Measurements from ENCODE around the gene ERLEC1.

ERLEC1 gene

DNA sequence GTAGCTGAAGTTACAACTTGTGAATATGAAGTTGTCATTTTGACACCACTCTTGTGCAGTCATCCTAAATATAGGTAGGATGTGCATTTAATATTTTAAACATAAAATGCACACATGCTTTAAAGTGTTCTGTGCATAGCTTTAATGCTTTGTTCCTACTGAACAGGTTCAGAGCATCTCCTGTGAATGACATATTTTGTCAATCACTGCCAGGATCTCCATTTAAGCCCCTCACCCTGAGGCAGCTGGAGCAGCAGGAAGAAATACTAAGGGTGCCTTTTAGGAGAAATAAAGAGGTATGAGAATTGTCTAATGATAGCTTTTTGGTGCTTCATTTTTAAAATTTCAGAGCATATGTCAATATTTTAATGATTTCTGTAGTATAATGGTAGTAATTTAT, 14.7 kb downstream of the ERLEC1 start:
- DNase-seq: no peak
- TF ChIP-seq GATA1 (IDR thresholded peaks at IDR 0.05; ENCODE audit: low read depth, low read length) (no peak), POLR2A (IDR thresholded peaks at IDR 0.05; ENCODE audit: low read length) (no peak)

GRCh38 chr2:53802617-53803151, 15.8 kb downstream of the ERLEC1 start:
- TF ChIP-seq POLR2A (IDR thresholded peaks at IDR 0.05; ENCODE audit: low read length): no peak
- no peak for TF ChIP-seq GATA1 (IDR thresholded peaks at IDR 0.05; ENCODE audit: low read depth, low read length)
- DNase-seq: no peak

GRCh38 chr2:53811601-53812000, 24.8 kb downstream of the ERLEC1 start:
- DNase-seq: no peak
- no peak for TF ChIP-seq GATA1 (IDR thresholded peaks at IDR 0.05; ENCODE audit: low read depth, low read length)
- no peak for TF ChIP-seq POLR2A (IDR thresholded peaks at IDR 0.05; ENCODE audit: low read length)

DNA sequence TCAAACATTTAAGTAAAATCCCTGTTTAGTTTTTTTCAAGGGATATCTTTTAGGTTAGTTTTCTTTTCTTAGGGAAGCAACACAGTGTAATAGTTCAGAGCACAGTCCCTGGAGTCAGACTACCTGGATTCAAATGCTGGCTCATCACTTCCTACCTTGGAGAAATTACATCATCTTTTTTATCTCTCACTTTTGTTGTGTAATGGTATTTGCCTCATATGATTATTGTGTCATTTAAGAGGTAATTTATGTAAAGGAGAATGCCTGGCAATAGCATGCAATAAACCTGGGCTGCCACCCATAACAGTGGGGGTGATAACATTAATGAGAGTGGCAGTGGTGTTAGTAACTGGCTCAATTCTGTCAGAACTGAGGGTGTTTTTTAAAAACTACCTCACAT, 26.3 kb downstream of the ERLEC1 start:
- no peak for TF ChIP-seq POLR2A (IDR thresholded peaks at IDR 0.05; ENCODE audit: low read length)
- TF ChIP-seq GATA1 (IDR thresholded peaks at IDR 0.05; ENCODE audit: low read depth, low read length): no peak
- DNase-seq: peak in 1 of 2 experiments; percentile 10

DNA sequence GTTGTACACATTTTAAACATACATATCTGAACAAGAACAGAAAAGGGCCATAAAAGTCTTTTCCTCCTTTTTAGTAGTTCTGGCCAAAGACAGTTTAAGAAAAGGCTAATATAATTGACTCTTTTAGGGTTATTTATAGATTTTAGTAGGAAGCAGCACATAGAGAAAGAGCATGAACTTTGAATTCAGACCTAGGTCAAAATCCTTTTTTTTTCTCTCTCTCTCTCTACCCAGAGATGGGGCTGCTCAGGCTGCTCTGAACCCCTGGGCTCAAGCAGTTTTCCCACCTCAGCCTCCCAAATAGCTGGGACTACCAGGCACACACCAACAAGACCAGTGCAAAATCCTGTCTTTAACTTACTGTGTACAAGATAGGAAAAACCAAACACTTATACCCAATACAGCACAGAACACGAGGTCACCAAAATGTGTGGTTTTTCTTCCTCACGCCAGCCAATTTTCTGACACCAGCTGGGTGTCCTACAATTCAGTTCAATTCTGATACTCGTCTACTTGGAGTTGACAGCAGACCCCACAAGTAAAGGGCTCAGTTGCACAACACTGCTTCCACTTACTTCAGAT, 32.1 kb downstream of the ERLEC1 start:
- TF ChIP-seq GATA1 (IDR thresholded peaks at IDR 0.05; ENCODE audit: low read depth, low read length) (no peak), POLR2A (IDR thresholded peaks at IDR 0.05; ENCODE audit: low read length) (no peak)
- DNase-seq: no peak

- no peak for DNase-seq
- TF ChIP-seq GATA1 (IDR thresholded peaks at IDR 0.05; ENCODE audit: low read depth, low read length) (no peak), POLR2A (IDR thresholded peaks at IDR 0.05; ENCODE audit: low read length) (no peak)
Observed at GRCh38 chr2:53819634-53820033, 32.8 kb downstream of the ERLEC1 start.

DNA sequence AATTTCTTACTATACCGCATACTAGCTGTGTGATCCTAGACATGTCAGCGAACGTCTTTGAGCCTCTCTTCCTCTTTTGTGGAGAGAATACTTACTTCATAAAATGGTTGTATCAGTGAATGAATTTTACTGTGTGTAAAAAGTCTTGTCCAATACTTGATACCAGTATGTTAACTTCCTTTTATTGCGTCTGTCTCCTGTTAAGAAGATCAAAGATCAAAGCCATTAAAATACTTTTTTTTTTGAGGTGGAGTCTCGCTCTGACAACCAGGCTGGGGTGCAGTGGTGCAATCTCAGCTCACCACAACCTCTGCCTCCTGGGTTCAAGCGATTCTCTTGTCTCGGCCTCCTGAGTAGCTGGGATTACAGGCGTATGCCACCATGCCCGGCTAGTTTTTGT, 33.2 kb downstream of the ERLEC1 start:
- TF ChIP-seq GATA1 (IDR thresholded peaks at IDR 0.05; ENCODE audit: low read depth, low read length) (no peak), POLR2A (IDR thresholded peaks at IDR 0.05; ENCODE audit: low read length) (no peak)
- no peak for DNase-seq

- no peak for TF ChIP-seq GATA1 (IDR thresholded peaks at IDR 0.05; ENCODE audit: low read depth, low read length)
- no peak for TF ChIP-seq POLR2A (IDR thresholded peaks at IDR 0.05; ENCODE audit: low read length)
- no peak for DNase-seq
Observed at GRCh38 chr2:53820711-53821110, 33.9 kb downstream of the ERLEC1 start.

DNA sequence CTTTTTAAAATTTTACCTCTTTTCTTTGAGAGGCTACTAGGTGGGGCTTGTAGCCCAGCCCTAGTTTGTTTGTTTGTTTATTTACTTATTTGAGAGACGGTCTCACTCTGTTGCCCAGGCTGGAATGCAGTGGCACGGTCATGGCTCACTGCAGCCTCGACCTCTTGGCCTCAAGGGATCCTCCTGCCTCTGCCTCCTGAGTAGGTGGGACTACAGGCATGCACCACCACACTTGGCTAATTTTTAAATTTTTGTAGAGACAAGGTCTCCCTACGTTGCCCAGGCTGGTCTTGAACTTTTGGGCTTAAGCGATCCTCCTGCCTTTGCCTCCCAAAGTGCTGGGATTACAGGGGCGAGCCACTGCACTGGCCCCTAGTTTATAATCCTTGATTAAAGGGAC, 35.0 kb downstream of the ERLEC1 start:
- TF ChIP-seq POLR2A (IDR thresholded peaks at IDR 0.05; ENCODE audit: low read length) (no peak), GATA1 (IDR thresholded peaks at IDR 0.05; ENCODE audit: low read depth, low read length) (no peak)
- no peak for DNase-seq

DNA sequence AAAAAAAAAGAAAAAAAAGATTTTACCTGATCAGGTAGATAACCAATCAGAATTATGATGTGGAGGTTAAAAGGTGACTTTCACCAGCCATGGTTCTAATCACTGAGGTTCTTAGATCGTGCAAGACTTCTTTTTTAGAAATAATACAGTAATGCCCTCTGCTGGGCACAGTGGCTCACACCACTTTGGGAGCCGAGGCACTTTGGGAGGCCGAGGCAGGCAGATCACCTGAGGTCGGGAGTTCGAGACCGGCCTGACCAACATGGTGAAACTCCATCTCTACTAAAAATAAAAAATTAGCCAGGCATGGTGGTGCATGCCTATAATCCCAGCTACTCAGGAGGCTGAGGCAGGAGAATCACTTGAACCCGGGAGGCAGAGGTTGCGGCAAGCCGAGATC, 36.8 kb downstream of the ERLEC1 start:
- DNase-seq: peak; percentile 23 to 54

DNA sequence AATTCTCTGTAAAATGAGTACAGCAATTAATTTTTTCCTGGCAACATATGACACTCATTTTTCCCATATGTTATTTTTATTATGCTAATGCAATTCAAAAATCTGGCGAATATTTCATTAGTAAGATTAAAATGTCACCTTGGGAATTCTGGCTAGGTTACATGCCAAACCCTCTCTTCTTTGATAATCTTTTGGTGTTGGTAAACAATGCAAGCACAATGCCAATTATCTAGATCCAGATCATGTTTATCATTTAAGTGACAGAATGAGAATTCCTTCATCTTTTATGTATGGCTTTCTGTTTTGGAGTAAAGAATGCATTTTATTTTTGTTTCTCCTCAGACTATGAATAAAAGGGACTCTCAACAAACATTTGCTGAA, 39.2 kb downstream of the ERLEC1 start:
- DNase-seq: no peak
- no peak for TF ChIP-seq GATA1 (IDR thresholded peaks at IDR 0.05; ENCODE audit: low read depth, low read length)
- no peak for TF ChIP-seq POLR2A (IDR thresholded peaks at IDR 0.05; ENCODE audit: low read length)

DNA sequence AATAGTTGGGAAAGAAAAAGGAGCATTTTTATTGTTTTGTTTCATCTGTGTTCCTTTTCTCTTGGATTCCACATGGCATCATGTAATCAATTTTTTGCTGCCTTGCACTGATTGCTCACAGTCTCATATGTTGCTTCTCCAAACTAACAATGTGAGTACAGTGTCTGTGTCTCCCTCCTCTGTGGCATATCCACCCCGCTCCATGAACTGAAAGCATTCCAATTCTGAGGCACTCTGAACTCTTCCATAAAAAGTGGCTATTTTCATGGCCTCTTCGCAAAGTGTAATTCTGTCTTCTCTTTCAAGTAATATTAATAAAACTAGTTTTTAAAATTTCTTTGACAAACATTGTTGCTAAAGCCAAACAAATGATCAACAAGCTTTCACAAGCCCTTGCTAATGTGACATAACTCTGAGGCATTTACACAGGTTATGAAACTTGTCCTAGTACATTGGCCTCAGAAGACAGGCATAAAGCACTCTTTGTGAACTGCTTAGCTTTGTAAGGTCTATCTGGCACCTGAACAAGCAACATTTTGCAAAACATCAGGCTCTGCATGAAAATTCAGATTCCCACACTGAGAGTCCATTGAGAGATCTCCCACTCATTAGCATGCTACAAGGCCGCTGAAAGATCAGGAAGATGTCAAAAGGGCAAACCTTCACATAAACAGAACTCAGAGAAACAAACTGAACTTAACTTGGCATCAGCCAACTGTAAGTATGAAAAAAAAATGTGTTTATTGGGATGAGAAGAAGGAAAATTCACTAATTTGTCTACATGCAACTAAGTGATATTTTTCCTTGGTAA, 39.9 kb downstream of the ERLEC1 start:
- DNase-seq: no peak
- no peak for TF ChIP-seq GATA1 (IDR thresholded peaks at IDR 0.05; ENCODE audit: low read depth, low read length)
- no peak for TF ChIP-seq POLR2A (IDR thresholded peaks at IDR 0.05; ENCODE audit: low read length)

- no peak for DNase-seq
- no peak for TF ChIP-seq POLR2A (IDR thresholded peaks at IDR 0.05; ENCODE audit: low read length)
- TF ChIP-seq GATA1 (IDR thresholded peaks at IDR 0.05; ENCODE audit: low read depth, low read length): no peak
Observed at GRCh38 chr2:53827398-53828175, 40.7 kb downstream of the ERLEC1 start.

DNA sequence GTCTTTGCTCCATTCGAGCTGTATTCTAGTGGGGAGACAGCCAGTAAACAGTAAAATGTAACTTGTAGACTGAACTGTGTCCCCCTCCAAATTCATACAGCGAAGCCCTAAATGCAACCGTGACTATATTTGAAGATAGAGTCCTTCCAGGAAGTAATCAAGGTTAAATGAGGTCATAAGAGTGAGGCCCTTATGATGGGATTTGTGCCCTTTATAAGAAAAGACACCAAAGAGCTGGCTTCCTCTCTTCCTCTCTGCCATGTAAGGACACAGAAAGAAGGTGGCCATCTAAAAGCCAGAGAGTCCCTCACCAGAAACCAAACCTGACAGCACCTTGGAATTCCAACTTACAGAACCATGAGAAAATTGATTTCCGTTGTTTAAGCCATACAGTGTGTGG, 41.5 kb downstream of the ERLEC1 start:
- TF ChIP-seq POLR2A (IDR thresholded peaks at IDR 0.05; ENCODE audit: low read length) (no peak), GATA1 (IDR thresholded peaks at IDR 0.05; ENCODE audit: low read depth, low read length) (no peak)
- DNase-seq: no peak

Data from erythroblast (primary cell).